Hepatocyte (in vitro differentiated cells): ENCODE measurements around the gene COQ4. TPM values are rescaled to one million over a fixed set of nuclear protein-coding genes. Genes with fewer than 3 reads are reported as not detected.

Experiments
- DNase-seq: peaks from one replicate; pipeline ENCODE4 v3.0.0-alpha.2; 2016; ENCODE audit warnings: low spot score
- H2AFZ ChIP-seq: fragments of 200-600 bp; sonication (generic); 2 replicates; pipeline ENCODE4 v1.6.0; 2016; ENCODE audit warnings: antibody characterized with exemption, mild to moderate bottlenecking
- H3K27ac ChIP-seq: fragments of 200-600 bp; sonication (generic); 2 replicates; pipeline ENCODE4 v1.5.1; 2016; ENCODE audit warnings: mild to moderate bottlenecking
- H3K27me3 ChIP-seq: fragments of 200-600 bp; sonication (generic); 2 replicates; pipeline ENCODE4 v1.6.1; 2016
- H3K36me3 ChIP-seq: fragments of 200-600 bp; sonication (generic); replicated peaks from 2 replicates; pipeline ENCODE4 v1.5.1; 2016; ENCODE audit warnings: low read depth; ENCODE audit not compliant: insufficient read depth
- H3K4me1 ChIP-seq: fragments of 200-600 bp; sonication (generic); 2 replicates; pipeline ENCODE4 v1.5.1; 2016; ENCODE audit warnings: mild to moderate bottlenecking, moderate library complexity; ENCODE audit not compliant: insufficient read depth
- H3K4me2 ChIP-seq: fragments of 200-600 bp; sonication (generic); 2 replicates; pipeline ENCODE4 v1.6.0; 2016
- H3K4me3 ChIP-seq: fragments of 200-600 bp; sonication (generic); 2 replicates; pipeline ENCODE4 v1.5.1; 2016; ENCODE audit warnings: mild to moderate bottlenecking
- H3K79me2 ChIP-seq: fragments of 200-600 bp; sonication (generic); 2 replicates; pipeline ENCODE4 v1.6.0; 2017; ENCODE audit warnings: mild to moderate bottlenecking
- H3K9me2 ChIP-seq: fragments of 200-600 bp; sonication (generic); replicated peaks from 2 replicates; pipeline ENCODE4 v1.6.0; 2017; ENCODE audit warnings: mild to moderate bottlenecking; ENCODE audit not compliant: insufficient read depth
- H3K9me3 ChIP-seq: fragments of 200-600 bp; sonication (generic); 2 replicates; pipeline ENCODE4 v1.5.1; 2016; ENCODE audit warnings: low read depth, mild to moderate bottlenecking
- H4K20me1 ChIP-seq: fragments of 200-600 bp; sonication (generic); 2 replicates; pipeline ENCODE4 v1.6.0; 2016; ENCODE audit warnings: mild to moderate bottlenecking; ENCODE audit not compliant: insufficient read depth, poor library complexity, severe bottlenecking
- EZH2 ChIP-seq: fragments of 200-600 bp; sonication (generic); IDR thresholded peaks from 2 replicates; pipeline ENCODE4 v1.6.1; 2016; ENCODE audit warnings: antibody characterized with exemption, mild to moderate bottlenecking, borderline replicate concordance
- EZH2phosphoT487 ChIP-seq: fragments of 200-600 bp; sonication (generic); IDR thresholded peaks from one replicate; pipeline ENCODE4 v1.6.1; 2018; ENCODE audit warnings: antibody characterized with exemption, mild to moderate bottlenecking, low read depth, moderate library complexity; ENCODE audit not compliant: unreplicated experiment, severe bottlenecking
- WGBS: methylation state at CpG from one replicate; pipeline ENCODE4 v1.1.6; 2016; ENCODE audit warnings: low lambda C conversion rate; ENCODE audit errors: missing lambda C conversion rate; 5-methylcytosine and 5-hydroxymethylcytosine counted together
- polyA plus RNA-seq: library from polyadenylated mRNA; unstranded; fragments of >200 nt; fragmentation: Nextera tagmentation; extraction: Ambion mirVana; gene quantifications from 2 replicates; pipeline ENCODE4 v1.2.1, GENCODE V29; 2016
- total RNA-seq: library from RNA; depleted of rRNA; stranded (reverse); fragments of >200 nt; gene quantifications from 2 replicates; pipeline ENCODE4 v1.2.3, GENCODE V29; 2014
- TF ChIP-seq, protein P1 (sequence below): fragments of 200-600 bp; sonication (generic); IDR thresholded peaks from 2 replicates; pipeline ENCODE4 v1.5.1; 2016; ENCODE audit warnings: antibody characterized with exemption, mild to moderate bottlenecking; ENCODE audit not compliant: poor library complexity

COQ4 gene
- total and polyA plus RNA-seq, 2 experiments from 2014 or later: 35.2 to 40.9 TPM

DNA sequence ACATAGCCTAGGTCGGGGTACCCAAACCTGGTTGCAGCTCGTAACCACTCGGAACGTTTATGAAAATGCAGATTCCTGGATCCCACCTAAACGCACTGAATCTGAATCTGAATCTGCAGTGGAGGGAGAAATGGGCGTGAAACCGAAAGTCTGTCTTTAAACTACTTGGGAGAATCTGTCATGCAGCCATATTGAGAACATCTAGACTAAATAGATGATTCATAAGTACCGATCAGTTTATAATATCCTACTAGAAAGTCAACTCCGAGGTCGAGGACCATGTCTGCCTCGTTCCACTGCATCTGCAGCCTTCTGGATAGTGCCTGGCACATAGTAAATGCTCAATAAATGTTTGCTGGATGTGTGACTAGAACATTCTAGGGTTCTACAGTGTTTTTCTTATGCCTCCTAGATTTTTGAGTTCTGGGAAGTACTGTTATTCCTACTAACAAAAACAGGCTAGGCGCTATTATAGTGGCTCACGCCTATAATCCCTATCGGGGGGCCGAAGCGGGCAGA lies 632 bp downstream of the COQ4 start:
- TF ChIP-seq EZH2: no peak
- no peak for TF ChIP-seq EZH2phosphoT487
- TF ChIP-seq, protein P1, sequence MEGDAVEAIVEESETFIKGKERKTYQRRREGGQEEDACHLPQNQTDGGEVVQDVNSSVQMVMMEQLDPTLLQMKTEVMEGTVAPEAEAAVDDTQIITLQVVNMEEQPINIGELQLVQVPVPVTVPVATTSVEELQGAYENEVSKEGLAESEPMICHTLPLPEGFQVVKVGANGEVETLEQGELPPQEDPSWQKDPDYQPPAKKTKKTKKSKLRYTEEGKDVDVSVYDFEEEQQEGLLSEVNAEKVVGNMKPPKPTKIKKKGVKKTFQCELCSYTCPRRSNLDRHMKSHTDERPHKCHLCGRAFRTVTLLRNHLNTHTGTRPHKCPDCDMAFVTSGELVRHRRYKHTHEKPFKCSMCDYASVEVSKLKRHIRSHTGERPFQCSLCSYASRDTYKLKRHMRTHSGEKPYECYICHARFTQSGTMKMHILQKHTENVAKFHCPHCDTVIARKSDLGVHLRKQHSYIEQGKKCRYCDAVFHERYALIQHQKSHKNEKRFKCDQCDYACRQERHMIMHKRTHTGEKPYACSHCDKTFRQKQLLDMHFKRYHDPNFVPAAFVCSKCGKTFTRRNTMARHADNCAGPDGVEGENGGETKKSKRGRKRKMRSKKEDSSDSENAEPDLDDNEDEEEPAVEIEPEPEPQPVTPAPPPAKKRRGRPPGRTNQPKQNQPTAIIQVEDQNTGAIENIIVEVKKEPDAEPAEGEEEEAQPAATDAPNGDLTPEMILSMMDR: no peak
- Histone ChIP-seq H3K79me2 (peaks cover 32% of the 10 kb centered on the region), H3K36me3 (no peaks in the 10 kb centered on the region), H3K4me3 (peak overlapping the region; percentile 60), H2AFZ (peak overlapping the region; percentile 77), H3K4me1 (peaks cover 13% of the 10 kb centered on the region), H3K9me3 (no peaks in the 10 kb centered on the region), H3K4me2 (peak overlapping the region; percentile 88), H4K20me1 (peaks cover 5% of the 10 kb centered on the region), H3K9me2 (no peaks in the 10 kb centered on the region), H3K27me3 (no peaks in the 10 kb centered on the region), H3K27ac (peak overlapping the region; percentile 93)
- no peak for DNase-seq
- WGBS: 32% methylated on average over 16 of the region's 16 CpGs

DNA sequence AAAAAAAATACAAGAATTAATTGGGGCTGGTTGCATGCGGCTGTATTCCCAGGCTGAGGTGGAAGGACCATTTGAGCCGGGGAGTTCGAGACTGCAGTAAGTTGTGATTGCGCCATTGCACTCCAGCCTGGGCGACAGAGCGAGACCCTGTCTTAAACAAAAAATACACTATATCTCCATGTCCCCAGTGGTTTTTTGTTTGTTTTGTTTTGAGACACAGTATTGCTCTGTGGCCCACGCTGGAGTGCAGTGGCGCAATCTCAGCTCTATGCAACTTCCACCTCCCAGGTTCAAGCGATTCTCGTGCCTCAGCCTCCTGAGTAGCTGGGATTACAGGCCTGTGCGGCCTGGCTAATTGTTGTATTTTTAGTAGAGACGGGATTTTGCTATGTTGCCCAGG lies 1.2 kb downstream of the COQ4 start:
- Histone ChIP-seq H2AFZ (no peak overlapping the region), H3K27ac (peak overlapping the region; percentile 93)
- DNase-seq: no peak

DNA sequence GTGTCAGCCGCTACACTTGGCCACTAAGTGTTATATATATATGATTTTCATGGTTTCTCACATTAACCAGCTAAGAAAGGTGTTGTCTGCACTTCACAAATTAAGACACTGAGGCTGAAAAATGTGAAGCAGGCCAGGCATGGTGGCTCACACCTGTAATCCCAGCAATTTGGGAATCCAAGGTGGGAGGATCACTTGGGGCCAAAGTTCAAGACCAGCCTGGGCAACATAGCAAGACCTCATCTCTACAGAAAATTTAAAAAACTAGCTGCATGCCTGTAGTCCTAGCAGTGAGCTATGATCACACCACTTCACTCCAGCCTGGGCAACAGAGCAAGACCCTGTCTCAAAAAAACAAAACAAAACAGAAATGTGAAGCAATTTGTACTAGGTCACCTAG lies 1.8 kb downstream of the COQ4 start:
- no peak for DNase-seq
- TF ChIP-seq, protein P1: no peak
- no peak for TF ChIP-seq EZH2
- TF ChIP-seq EZH2phosphoT487: no peak
- H3K4me1 ChIP-seq: peaks cover 13% of the 10 kb centered on the region
- H3K9me3 ChIP-seq: no peaks in the 10 kb centered on the region
- no peaks in the 10 kb centered on the region for H3K9me2 ChIP-seq
- WGBS: 90% methylated on average over 1 of the region's 1 CpG
- peak overlapping the region; percentile 88 for H3K4me2 ChIP-seq
- H3K4me3 ChIP-seq: no peak overlapping the region
- H3K27me3 ChIP-seq: no peaks in the 10 kb centered on the region
- peaks cover 32% of the 10 kb centered on the region for H3K79me2 ChIP-seq
- no peaks in the 10 kb centered on the region for H3K36me3 ChIP-seq
- no peak overlapping the region for H2AFZ ChIP-seq
- no peak overlapping the region for H3K27ac ChIP-seq
- peaks cover 5% of the 10 kb centered on the region for H4K20me1 ChIP-seq

More for the DNA sequence above, 1.2 kb downstream of the COQ4 start:
- TF ChIP-seq EZH2 (no peak), EZH2phosphoT487 (no peak)
- TF ChIP-seq, protein P1: no peak
- peaks cover 32% of the 10 kb centered on the region for H3K79me2 ChIP-seq
- H3K9me2 ChIP-seq: no peaks in the 10 kb centered on the region
- H3K9me3 ChIP-seq: no peaks in the 10 kb centered on the region
- H3K27me3 ChIP-seq: no peaks in the 10 kb centered on the region
- H4K20me1 ChIP-seq: peaks cover 5% of the 10 kb centered on the region
- H3K4me2 ChIP-seq: peak overlapping the region; percentile 88
- 90% methylated on average over 12 of the region's 12 CpGs for WGBS
- peak overlapping the region; percentile 60 for H3K4me3 ChIP-seq
- H3K4me1 ChIP-seq: peaks cover 13% of the 10 kb centered on the region
- no peaks in the 10 kb centered on the region for H3K36me3 ChIP-seq
